Osteoblast (primary cell): ENCODE data around the gene FAM181A. TPM values are rescaled to one million over a fixed set of nuclear protein-coding genes. Genes with fewer than 3 reads are reported as not detected.

Experiments used
- DNase-seq: peaks from one replicate; pipeline ENCODE4 v3.0.0; 2011; ENCODE audit warnings: low spot score, mixed read lengths; ENCODE audit not compliant: insufficient read length; ENCODE audit errors: missing footprints
- H2AFZ ChIP-seq: 2 replicates; pipeline ENCODE4 v1.6.0; 2011; ENCODE audit warnings: mild to moderate bottlenecking, low read length
- H3K27ac ChIP-seq: 2 replicates; pipeline ENCODE4 v1.5.1; 2011; ENCODE audit warnings: mild to moderate bottlenecking, low read depth, low read length, moderate library complexity
- H3K27me3 ChIP-seq: 2 replicates; pipeline ENCODE4 v1.6.0; 2012; ENCODE audit warnings: mild to moderate bottlenecking, control low read depth, inconsistent platforms, low read length, moderate library complexity; ENCODE audit not compliant: insufficient read depth
- H3K36me3 ChIP-seq: 2 replicates; pipeline ENCODE4 v1.5.1; 2011; ENCODE audit warnings: mild to moderate bottlenecking, low read length, control low read depth, moderate library complexity; ENCODE audit not compliant: insufficient read depth
- H3K4me1 ChIP-seq: 2 replicates; pipeline ENCODE4 v1.5.1; 2011; ENCODE audit warnings: mild to moderate bottlenecking, low read length, control low read depth, moderate library complexity; ENCODE audit not compliant: insufficient read depth
- H3K4me2 ChIP-seq: 2 replicates; pipeline ENCODE4 v1.6.0; 2011; ENCODE audit warnings: mild to moderate bottlenecking, low read length; ENCODE audit not compliant: insufficient read depth
- H3K4me3 ChIP-seq: fragments of 200-600 bp; sonication (generic); 3 replicates; pipeline ENCODE4 v1.5.1; 2012; ENCODE audit warnings: mild to moderate bottlenecking, low read length, inconsistent platforms; ENCODE audit not compliant: insufficient read depth
- H3K79me2 ChIP-seq: 2 replicates; pipeline ENCODE4 v1.6.0; 2012; ENCODE audit warnings: mild to moderate bottlenecking, low read length, control low read depth, inconsistent platforms; ENCODE audit not compliant: insufficient read depth
- H3K9me3 ChIP-seq: 2 replicates; pipeline ENCODE4 v1.5.1; 2011; ENCODE audit warnings: low read depth, low read length, control low read depth
- H4K20me1 ChIP-seq: 2 replicates; pipeline ENCODE4 v1.6.0; 2012; ENCODE audit warnings: mild to moderate bottlenecking, low read length, control low read depth; ENCODE audit not compliant: insufficient read depth
- total RNA-seq: library from RNA; depleted of rRNA; stranded (reverse); fragments of >200 nt; gene quantifications from 2 replicates; pipeline ENCODE4 v1.2.3, GENCODE V29; 2012
- TF ChIP-seq, protein P1 (sequence below): IDR thresholded peaks from 2 replicates; pipeline ENCODE4 v1.5.1; 2011; ENCODE audit warnings: mild to moderate bottlenecking, low read depth, low read length, moderate library complexity; ENCODE audit errors: extremely low read depth

FAM181A gene
- total RNA-seq, 1 donor: not detected

DNA sequence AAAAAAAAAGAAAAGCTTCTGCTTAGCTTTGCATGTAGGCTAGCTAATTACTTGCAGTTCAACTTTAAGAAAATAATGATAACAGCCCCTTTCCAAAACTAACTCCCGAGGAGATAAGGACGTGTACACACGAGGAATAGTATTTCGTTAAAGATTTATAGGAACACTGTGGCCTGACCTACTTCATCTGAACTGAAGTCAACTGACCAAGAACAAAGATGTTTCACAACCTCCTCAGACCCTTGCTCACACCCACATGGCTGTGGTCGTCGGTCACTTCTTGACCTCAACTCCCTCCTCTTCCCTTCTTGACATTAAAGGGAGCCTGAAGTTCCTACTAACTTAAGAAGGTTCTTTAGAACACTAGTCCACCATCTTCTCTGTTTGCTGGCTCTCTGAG, 25.3 kb upstream of the FAM181A start:
- Histone ChIP-seq H3K27ac (no peak overlapping the region), H3K4me1 (no peaks in the 10 kb centered on the region), H3K4me2 (no peak overlapping the region), H3K79me2 (no peaks in the 10 kb centered on the region), H3K27me3 (no peaks in the 10 kb centered on the region), H3K4me3 (no peak overlapping the region), H2AFZ (no peak overlapping the region), H3K9me3 (no peaks in the 10 kb centered on the region), H4K20me1 (no peaks in the 10 kb centered on the region), H3K36me3 (no peaks in the 10 kb centered on the region)
- DNase-seq: no peak
- TF ChIP-seq, protein P1, sequence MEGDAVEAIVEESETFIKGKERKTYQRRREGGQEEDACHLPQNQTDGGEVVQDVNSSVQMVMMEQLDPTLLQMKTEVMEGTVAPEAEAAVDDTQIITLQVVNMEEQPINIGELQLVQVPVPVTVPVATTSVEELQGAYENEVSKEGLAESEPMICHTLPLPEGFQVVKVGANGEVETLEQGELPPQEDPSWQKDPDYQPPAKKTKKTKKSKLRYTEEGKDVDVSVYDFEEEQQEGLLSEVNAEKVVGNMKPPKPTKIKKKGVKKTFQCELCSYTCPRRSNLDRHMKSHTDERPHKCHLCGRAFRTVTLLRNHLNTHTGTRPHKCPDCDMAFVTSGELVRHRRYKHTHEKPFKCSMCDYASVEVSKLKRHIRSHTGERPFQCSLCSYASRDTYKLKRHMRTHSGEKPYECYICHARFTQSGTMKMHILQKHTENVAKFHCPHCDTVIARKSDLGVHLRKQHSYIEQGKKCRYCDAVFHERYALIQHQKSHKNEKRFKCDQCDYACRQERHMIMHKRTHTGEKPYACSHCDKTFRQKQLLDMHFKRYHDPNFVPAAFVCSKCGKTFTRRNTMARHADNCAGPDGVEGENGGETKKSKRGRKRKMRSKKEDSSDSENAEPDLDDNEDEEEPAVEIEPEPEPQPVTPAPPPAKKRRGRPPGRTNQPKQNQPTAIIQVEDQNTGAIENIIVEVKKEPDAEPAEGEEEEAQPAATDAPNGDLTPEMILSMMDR: no peak

DNA sequence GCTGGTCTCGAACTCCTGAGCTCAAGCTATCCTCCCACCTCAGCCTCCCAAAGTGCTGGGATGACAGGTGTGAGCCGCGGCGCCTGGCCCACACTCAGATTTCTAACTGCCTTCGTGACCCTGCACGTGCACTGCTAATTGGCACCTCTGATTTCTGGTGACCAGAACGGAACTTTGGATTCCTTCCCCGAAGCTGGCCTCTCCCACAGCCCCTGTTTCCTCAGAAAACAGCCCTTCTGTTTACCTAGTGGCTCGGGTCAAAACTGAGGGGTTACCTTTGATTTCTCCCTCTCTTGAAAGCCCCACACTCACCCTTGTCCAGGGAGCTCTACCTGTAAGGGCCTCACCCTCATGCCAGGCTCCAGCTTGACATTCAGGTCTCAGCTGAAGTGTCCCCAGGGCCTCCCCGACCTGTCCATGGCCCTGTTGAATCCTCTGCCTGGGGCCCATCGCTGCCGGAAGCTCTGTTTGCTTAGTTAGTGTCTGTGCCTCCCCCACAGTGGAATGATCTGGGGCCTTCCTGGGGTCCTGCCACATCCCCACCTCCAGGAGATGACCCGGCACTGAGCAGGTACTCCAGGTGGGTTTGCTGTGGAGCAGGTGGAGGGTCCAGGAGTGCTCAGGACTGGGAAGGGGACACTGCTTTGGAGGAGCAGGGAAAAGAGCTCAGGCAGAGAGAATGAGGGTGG, 24.4 kb upstream of the FAM181A start:
- Histone ChIP-seq H3K27ac (no peak overlapping the region), H2AFZ (no peak overlapping the region)

GRCh38 chr14:93903342-93904184, 23.6 kb upstream of the FAM181A start:
- Histone ChIP-seq H3K4me3 (no peak overlapping the region), H3K79me2 (no peaks in the 10 kb centered on the region), H2AFZ (no peak overlapping the region), H4K20me1 (no peaks in the 10 kb centered on the region), H3K36me3 (no peaks in the 10 kb centered on the region), H3K27ac (no peak overlapping the region), H3K4me1 (no peaks in the 10 kb centered on the region), H3K9me3 (no peaks in the 10 kb centered on the region), H3K27me3 (no peaks in the 10 kb centered on the region), H3K4me2 (no peak overlapping the region)
- TF ChIP-seq, protein P1: peak; percentile 52
- DNase-seq: peak; percentile 77

More for the DNA sequence above, 24.4 kb upstream of the FAM181A start:
- Histone ChIP-seq H3K4me3 (no peak overlapping the region), H3K36me3 (no peaks in the 10 kb centered on the region), H3K79me2 (no peaks in the 10 kb centered on the region), H3K27me3 (no peaks in the 10 kb centered on the region), H3K9me3 (no peaks in the 10 kb centered on the region), H3K4me2 (no peak overlapping the region), H4K20me1 (no peaks in the 10 kb centered on the region), H3K4me1 (no peaks in the 10 kb centered on the region)
- DNase-seq: no peak
- TF ChIP-seq, protein P1: no peak

DNA sequence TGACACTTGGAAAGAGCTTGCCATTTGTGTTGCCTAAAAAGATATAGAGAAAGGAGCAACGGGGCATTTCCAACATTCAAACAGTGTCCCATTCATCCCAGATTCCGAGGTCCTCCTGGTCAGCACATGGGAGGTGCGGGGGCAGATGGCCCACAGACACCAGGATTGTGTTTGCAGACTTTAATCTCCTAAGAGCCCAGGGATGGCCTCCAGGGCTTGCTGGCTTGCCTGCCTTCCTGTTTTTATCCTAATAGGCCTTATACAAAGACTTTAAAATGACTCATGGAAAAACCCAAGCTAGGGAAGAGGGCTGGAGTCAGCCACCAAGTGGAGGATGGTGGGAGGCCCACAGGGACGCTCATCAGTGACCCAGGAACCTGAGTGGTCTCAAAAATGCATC, 21.5 kb upstream of the FAM181A start:
- no peaks in the 10 kb centered on the region for H3K27me3 ChIP-seq
- TF ChIP-seq, protein P1: no peak
- no peaks in the 10 kb centered on the region for H3K4me1 ChIP-seq
- no peak overlapping the region for H3K4me3 ChIP-seq
- H3K27ac ChIP-seq: no peak overlapping the region
- no peaks in the 10 kb centered on the region for H3K9me3 ChIP-seq
- H2AFZ ChIP-seq: no peak overlapping the region
- H3K79me2 ChIP-seq: no peaks in the 10 kb centered on the region
- H3K36me3 ChIP-seq: no peaks in the 10 kb centered on the region
- no peaks in the 10 kb centered on the region for H4K20me1 ChIP-seq
- no peak for DNase-seq
- no peak overlapping the region for H3K4me2 ChIP-seq
